Transverse colon (tissue), 3 donors: ENCODE measurements around the gene CNST.

Experiments used
- CTCF ChIP-seq, 5 experiments: fragments of 200-600 bp in 3 of 5; fragments of 450-650 bp in 2 of 5; sonication (generic) in 3 of 5; IDR thresholded peaks; 1 replicate in 2 of 5; 2 replicates in 3 of 5; pipeline ENCODE4 v1.5.1; 2016 to 2017; ENCODE audit warnings: antibody characterized with exemption in 5 of 5, inconsistent platforms in 3 of 5, mild to moderate bottlenecking in 2 of 5, moderate library complexity in 1 of 5
- EP300 ChIP-seq: sonication (generic); formaldehyde crosslinking; IDR thresholded peaks from one replicate; pipeline ENCODE4 v1.6.1; 2017; ENCODE audit warnings: antibody characterized with exemption, low read depth

- TF ChIP-seq CTCF (IDR thresholded peaks at IDR 0.05) (no peak), EP300 (no peak)
Observed at GRCh38 chr1:246681900-246682895, 115.9 kb downstream of the CNST start.
